Skeletal muscle cell (primary cell): Measurements from ENCODE around the gene ADRA2A.
A peak's percentile ranks its signal among the peaks of the same experiment; 100 is the strongest.

Source experiments
- DNase-seq: peaks from one replicate; pipeline ENCODE4 v3.0.0-alpha.2; 2010; ENCODE audit warnings: low read depth
- H3K4me3 ChIP-seq: 2 replicates; pipeline ENCODE4 v1.5.1; 2011; ENCODE audit warnings: low read depth, mild to moderate bottlenecking, control low read depth, low read length, moderate library complexity

ADRA2A gene

GRCh38 chr10:111107023-111107422 lies 30.2 kb downstream of the ADRA2A start:
- no peak for DNase-seq
- H3K4me3 ChIP-seq, result no peak overlapping the region

- DNase-seq, result no peak
- no peak overlapping the region for H3K4me3 ChIP-seq
Observed at GRCh38 chr10:111107846-111108245, 31.0 kb downstream of the ADRA2A start.

GRCh38 chr10:111108441-111108840 lies 31.6 kb downstream of the ADRA2A start:
- DNase-seq, result no peak
- H3K4me3 ChIP-seq, result no peak overlapping the region

- DNase-seq, result no peak
- H3K4me3 ChIP-seq, result no peak overlapping the region
Observed at GRCh38 chr10:111109501-111110242, 32.8 kb downstream of the ADRA2A start.

DNA sequence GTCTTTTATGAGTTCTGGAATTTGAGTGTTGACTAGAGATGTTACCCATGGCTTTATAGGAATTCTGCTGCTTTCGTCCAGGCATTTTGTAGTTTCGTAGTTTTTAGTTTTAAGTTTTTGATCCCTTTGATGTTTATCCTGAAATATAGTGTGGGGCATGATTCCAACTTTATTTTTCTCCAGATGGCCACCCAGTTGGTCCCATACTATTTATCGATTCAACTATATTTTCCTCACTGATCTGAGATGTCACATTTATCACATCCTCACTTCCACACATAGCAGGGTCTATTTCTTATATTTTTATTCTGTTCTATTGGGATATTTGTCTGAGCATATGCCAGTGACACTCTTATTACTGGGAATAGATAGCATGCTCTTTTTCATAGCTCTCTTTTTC lies 33.9 kb downstream of the ADRA2A start:
- no peak overlapping the region for H3K4me3 ChIP-seq
- no peak for DNase-seq

DNA sequence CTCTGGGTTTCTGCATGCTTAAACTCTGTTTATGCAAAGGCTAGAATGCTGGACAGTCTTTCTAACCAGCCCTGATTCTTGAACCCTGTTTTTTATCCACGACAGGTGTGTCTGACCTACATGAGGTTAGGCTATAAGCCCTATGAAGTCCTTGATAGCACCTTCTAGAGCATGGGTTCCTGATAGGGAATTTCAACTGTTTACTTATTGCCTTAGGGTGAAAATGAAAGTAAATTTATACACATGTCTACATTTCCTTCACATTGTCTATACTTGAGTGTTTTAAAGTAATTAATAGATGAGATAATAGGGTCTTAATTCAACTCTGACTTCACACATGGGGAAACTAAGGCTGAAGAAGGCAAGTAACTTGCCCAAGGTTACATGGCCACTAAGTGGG lies 35.5 kb downstream of the ADRA2A start:
- DNase-seq, result no peak
- no peak overlapping the region for H3K4me3 ChIP-seq

DNA sequence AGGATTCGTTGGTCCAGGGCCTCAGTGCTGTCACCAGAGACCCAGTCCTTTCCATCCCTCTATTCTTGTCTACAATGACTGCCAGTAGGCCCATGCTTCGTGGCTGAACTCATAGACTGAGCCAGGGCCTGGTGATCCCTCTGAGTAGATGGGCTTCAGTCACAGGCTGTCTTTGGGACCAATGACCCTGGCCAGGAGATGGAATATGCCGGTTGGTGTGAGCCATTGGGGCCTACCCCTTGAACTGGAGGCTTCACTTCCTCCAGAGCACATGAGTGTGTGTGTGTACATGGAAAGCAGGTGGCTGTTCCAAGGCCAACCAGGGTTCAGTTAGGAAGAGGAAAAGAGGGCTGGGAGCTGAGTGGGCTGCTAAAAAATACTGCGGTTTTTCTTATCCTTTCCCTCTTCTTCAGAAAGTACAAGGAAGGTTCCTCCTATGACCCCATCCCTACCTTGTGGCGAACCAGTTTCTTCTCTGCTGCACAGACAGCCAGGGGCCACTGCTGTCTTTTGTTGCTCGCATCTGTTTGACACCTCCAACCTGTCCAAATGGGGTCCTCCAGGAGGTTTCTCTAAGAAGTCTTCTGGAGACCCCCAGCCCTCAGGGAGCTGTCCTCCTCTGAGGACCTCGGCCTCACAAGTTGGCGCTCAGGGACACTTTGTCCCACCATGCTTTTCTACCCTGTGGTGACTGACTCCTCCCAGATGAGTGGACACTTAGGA lies 36.6 kb downstream of the ADRA2A start:
- H3K4me3 ChIP-seq, result no peak overlapping the region
- DNase-seq, result no peak

- DNase-seq, result no peak
- H3K4me3 ChIP-seq, result no peak overlapping the region
Observed at GRCh38 chr10:111113961-111114757, 37.3 kb downstream of the ADRA2A start.

- DNase-seq, result no peak
- no peak overlapping the region for H3K4me3 ChIP-seq
Observed at GRCh38 chr10:111114758-111115500, 38.1 kb downstream of the ADRA2A start.

DNA sequence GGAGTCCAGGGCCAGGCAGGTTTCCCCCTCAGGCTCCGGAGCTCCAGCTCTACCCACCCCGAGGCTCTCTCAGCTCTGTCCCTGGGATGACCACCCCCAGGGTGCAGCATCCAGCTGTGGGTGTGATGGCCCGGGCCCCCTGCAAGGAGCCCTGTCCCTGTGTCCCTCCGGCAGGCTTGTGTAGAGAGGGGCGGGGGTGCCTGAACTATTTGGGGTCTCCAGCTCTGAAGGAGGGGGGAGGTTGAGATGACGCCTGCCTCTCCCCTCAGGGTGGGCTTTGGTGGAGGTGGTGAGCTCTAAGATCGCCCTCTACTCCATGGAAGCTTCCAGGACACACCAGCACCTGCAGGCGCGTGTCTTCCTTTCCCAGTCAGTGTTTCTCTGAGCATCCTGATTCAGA lies 39.4 kb downstream of the ADRA2A start:
- H3K4me3 ChIP-seq, result no peak overlapping the region
- DNase-seq, result no peak

DNA sequence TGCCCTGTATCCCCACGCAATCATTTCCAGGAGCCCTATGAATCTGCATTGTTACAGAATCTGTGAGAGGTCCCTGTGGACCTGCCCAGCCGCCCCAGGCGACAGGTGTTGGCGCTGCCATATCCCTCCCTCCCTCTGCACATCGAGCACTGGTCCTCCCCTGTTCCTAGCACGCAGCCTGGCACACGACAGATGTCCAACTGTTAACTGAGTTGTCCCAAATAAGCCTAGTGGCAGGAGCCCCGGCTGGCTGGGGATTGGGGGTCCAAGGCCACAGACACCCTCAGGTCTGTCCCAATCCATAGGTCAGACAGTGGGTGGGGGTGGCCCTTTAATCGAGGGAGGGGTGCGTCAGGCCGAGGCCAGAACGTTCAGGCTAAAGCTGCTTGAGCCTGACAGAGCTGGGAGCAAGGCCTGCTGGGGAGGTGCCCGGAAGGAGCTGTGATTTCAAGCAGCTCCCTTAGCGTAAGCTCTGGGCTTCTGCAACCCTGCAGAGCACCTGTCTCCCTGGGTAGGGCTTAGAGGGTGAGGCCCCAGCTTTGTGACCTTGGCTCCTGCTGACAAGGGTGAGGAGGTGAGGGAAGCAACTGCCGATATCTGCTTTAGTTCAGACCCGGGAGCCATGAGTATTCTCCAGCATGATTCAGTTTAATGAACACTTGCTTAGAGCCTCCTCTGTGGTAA lies 40.1 kb downstream of the ADRA2A start:
- H3K4me3 ChIP-seq, result no peak overlapping the region
- DNase-seq, result no peak

GRCh38 chr10:111117528-111118277 lies 40.9 kb downstream of the ADRA2A start:
- DNase-seq, result no peak
- H3K4me3 ChIP-seq, result no peak overlapping the region

DNA sequence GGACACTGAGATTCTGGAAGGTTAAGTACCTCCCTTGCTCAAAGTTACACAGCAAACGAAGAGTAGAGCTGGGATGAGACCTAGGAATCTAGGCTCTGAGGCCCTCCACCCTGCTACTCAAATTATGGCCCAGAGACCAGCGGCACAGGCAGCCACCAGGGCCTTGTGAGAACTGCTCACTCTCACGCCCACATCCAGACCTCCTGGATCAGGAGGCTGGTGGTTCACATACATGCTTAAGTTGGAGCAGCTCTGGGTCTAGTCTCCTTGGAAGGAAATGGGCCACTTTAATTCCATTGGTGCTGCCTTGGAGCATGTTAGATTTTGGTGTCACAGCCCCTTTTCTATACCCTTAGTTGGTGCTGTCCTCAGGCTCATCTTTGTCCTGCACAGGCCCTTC lies 41.9 kb downstream of the ADRA2A start:
- DNase-seq, result no peak
- no peak overlapping the region for H3K4me3 ChIP-seq

DNA sequence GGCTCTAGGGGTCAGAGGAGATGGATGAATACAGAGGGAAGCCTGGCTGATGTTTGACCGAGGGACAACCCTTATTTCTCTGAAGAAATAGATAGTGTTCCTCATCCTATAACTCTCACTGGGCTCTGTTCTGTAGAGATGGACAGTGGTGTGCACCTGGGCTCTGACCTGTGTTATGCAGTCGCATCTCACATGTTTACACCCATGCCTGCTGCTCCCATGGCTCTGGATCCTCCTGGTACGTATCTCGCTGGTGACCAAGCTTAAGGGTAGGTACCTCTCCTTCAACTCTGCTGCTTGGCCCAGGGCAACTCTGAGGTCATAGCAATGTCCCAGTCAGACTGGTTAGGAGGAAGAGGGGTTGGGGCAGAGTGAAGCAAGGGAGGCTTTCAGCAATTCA lies 42.8 kb downstream of the ADRA2A start:
- no peak for DNase-seq
- H3K4me3 ChIP-seq, result no peak overlapping the region

GRCh38 chr10:111122127-111122526 lies 45.3 kb downstream of the ADRA2A start:
- no peak overlapping the region for H3K4me3 ChIP-seq
- DNase-seq, result no peak

GRCh38 chr10:111123883-111124282 lies 47.1 kb downstream of the ADRA2A start:
- no peak for DNase-seq

GRCh38 chr10:111125102-111125501 lies 48.3 kb downstream of the ADRA2A start:
- DNase-seq, result no peak
- H3K4me3 ChIP-seq, result no peak overlapping the region

More at GRCh38 chr10:111123883-111124282, 47.1 kb downstream of the ADRA2A start:
- no peak overlapping the region for H3K4me3 ChIP-seq

DNA sequence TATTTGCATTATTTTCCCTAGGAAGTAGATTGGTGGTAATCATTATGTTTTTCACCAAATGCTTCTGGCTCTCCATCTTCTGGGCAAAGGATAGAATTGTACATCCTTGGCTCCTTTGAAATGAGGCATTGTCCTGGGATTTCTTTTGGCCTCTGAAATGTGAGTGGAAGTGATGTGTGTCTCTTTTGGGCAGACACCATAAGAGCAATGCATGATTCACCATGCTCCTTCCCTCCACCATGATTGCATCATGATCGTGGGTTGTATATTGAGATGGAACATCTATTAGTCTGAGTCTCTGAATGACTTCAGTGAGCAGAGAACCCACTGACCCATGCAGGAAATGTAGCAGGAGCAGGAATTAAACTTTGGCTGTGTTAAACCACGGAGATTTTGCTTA lies 49.2 kb downstream of the ADRA2A start:
- H3K4me3 ChIP-seq, result no peak overlapping the region
- DNase-seq, result peak; percentile 7
